DMS79 treated with DMSO at 0.1 percent for 48 hours (cell line): Measurements from ENCODE around the gene LONP2.
"Not testable (repeated sequence)": the region's sequence is repeated elsewhere in the genome, so short reads cannot be mapped to it uniquely, and the experiment has no call there.

Experiments used
- DNase-seq: peaks from one replicate; lab custom pipeline; 2025; lab: John Stamatoyannopoulos, UW

Gene LONP2

DNA sequence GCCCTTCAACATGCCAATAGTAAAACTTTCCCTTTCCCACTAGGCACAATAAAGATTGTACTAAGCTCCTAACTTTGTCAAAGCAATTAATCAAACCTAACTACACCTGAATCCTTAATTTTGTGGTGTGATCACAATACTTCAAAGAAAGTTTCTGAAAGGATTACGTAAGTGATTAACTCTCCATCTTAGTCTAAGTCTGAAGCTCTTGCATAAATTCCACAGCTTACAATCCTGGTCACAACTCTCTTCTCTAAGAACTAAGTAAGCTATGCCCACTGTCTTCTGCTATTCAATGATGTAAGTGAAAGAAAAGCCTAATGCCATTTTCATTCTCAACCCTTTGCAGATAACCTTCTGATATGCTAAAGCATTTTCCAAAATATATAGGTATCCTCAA is 125.7 kb downstream of the LONP2 start:
- DNase-seq: no peak

DNA sequence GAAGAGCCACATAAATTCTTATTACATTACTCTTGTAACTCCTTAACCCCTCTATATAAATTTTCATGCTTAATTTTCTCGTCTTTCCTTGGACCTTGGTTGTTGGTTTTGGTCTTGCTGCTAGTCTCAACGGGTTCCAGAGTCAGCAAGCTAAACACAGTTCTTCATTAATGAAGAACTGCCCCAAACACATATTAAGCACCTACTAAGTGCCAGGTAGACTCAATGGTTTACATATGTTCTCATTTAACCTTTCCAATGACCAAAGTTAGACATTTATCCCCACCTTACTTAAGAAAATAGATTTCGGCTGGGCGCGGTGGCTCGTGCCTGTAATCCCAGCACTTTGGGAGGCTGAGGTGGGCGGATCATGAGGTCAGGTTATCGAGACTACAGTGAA is 126.1 kb downstream of the LONP2 start:
- DNase-seq: no peak

DNA sequence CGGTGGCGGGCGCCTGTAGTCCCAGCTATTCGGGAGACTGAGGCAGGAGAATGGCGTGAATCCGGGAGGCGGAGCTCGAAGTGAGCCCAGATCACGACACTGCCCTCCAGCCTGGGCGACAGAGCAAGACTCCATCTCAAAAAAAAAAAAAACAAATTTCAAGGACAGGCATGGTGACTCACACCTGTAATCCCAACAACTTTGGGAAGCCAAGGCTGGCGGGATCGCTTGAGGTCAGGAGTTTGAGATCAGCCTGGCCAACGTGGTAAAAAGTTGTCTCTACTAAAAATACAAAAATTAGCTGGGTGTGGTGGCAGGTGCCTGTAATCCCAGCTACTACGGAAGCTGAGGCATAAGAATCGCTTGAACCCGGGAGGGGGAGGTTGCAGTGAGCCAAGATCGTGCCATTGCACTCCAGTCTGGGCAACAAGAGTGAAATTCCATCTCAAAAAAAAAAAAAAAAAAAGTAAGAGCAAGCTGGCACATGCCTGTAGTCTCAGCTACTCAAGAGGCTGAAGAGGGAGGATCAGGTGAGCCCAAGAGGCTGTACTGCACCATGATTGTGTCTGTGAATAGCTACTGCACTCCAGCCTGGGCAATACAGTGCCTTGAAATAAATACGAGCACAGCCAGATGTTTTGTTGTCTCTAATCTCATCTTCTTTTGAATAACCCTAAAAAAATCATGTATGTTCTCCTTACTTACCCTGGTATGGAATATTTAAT is 126.7 kb downstream of the LONP2 start:
- peak; percentile 4 for DNase-seq

DNA sequence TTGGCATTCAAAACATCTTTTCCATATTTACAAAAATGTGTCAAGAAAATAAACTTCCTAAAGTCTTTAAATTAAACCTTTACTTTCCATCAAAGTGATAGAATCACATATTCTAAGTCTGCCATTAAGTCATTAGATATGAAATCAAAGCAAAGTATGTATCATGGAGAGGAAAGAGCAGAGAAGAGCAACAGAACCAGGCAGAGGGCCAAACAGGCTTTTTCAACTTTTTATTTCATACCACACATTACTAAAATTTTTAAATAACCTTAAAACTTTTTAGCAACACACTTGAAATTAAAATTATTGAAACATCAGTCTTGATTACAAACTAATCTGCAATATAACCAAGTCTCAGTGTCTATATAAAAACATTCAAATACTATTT is 127.3 kb downstream of the LONP2 start:
- no peak for DNase-seq

DNA sequence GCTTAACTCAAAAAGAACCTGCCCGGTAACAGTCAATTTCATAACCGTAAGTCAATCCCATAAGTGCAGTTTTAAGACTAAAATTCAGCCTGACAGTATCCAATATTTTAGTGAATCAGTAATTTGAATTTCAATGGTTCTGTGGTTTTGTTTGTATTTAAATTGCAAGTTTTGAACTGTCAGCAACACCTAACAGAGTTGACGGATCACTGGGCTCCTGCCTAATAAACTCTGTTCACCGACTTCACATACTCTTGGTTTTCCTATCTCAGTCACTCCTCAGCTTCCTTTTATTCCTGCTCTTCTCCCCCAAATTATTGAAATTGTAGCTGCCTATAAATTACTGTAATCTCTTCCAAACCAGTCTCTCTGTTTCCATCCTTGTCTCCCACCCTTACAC is 128.6 kb downstream of the LONP2 start:
- DNase-seq: no peak

DNA sequence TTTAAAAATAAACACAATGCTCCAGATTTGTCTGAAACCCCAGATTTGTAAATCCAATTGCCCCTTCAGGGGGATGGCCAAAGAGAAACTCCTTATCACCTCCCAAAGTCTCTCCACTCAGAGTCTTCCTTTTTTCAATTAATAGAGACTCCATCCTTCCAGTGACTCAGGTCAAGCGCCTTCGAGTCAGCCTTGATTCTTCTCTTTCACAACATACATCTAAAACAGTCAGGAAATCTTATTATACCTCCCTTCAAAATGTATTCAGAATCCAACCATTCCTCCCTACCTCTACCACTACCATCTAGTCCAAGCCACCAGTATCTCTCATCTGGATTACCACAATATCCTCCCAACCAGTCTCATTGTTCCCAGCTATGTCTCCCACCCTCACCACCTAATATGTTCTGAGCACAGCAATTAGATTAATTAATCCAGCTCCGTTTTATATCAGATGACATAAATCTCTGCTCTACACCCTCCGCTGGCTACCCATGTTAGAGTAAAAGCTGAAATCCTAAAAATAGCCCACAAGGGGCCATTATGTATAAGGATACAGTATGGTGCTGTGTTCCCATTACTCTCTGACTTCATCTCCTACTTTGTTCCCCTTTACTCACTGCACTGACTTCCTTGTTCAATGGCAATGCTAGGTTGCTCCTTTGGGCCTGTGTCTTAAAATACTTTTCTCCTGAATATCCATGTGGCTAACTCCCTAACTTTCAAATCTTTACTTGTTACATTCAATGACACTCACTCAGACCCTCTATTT is 129.3 kb downstream of the LONP2 start:
- DNase-seq: no peak

DNA sequence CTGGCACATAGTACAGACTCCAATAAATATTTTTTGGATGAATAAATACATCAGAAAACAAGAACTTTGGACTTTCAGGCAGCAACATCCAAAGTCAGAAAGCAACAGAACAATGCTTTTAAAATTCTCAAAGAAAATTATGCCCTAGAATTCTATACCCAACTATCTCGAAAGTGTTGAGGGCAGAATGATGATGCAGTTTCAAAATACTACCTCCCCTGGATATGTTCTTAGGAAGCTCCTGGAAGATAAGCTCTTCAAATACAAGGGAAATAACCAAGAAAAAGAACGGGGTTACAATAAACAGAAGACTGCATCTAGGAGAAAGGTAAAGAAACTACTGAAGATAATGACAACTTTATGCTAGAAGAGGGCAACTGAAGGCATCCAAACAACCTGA is 130.2 kb downstream of the LONP2 start:
- no peak for DNase-seq

DNA sequence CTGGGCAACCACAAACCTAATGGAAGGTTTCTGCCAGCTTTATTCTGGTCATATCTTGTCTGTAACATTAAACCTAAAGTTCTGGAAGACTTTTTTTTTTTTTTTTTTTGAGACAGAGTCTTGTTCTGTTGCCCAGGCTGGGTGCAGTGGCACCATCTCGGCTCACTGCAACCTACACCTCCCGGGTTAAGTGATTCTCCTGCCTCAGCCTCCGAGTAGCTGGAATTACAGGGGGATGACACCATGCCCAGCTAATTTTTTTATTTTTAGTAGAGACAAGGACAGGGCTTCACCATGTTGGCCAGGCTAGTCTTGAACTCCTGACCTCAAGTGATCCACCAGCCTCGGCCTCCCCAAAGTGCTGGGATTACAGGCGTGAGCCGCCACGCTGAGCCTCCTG is 133.2 kb downstream of the LONP2 start:
- not testable (repeated sequence) for DNase-seq

DNA sequence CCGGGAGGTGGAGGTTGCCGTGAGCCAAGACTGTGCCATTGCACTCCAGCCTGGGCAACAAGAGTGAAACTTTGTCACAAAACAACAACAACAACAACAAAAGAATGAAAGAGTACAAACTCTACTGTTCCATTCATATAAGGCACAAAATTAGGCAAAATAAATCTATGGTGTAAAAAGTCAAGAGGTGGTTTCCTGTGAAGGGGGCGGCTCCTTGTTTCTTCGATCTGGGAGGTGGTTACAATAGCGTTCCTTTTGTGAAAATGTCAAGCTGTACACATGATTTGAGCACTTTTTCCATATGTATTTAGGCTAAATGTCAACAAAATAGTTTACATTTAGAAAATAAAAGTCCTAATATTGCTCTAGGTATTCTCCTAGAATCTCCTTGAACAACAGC is 134.2 kb downstream of the LONP2 start:
- DNase-seq: no peak

DNA sequence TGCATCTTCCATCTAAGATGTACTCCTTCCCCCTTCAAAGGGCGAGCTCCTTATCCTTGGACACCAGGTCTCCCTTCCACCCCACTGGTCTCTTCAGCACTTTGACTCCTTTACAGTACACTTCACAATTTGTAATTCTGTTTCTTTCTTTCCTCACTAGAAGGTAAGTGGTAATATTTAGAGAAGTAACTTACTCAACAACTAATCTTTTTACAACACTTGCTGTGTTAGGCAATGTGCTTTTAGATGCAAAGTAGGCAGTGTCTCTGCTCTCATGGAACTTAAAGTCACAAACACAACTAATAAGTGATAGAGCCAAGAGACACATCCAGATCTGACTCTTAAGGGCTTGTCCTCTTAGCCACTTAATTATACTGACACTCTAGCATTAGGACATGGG is 134.7 kb downstream of the LONP2 start:
- DNase-seq: no peak

DNA sequence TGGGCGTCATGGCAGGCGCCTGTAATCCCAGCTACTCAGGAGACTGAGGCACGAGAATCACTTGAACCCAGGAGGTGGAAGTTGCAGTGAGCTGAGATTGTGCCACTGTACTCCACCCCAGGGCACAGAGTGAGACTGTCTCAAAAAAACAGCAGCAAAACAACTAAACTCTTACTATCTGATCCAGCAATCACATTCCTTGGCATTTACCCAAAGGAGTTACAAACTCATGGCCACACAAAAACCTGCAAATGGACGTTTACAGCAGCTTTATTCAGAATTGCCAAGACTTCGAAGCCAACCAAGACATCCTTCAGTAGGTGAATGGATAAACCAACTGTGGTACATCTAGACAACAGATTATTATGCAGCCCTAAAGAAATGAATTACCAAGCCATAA is 137.1 kb downstream of the LONP2 start:
- no peak for DNase-seq

DNA sequence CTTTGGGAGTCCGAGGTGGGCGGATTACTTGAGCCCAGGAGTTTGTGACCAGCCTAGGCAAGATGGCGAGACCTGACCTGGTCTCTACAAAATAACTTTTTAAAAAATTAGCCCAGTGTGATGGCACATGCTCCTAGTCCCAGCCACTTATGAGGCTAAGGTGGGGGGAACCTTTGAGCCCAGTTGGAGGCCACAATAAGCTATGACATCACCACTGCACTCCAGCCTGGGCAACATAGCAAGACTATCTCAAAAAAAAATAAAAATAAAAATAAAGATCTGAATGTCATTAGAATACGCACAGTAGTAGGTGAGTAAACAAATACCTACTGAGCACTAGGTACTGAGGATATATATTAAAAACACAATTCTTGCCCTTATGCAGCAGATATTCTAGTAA is 138.0 kb downstream of the LONP2 start:
- DNase-seq: no peak

DNA sequence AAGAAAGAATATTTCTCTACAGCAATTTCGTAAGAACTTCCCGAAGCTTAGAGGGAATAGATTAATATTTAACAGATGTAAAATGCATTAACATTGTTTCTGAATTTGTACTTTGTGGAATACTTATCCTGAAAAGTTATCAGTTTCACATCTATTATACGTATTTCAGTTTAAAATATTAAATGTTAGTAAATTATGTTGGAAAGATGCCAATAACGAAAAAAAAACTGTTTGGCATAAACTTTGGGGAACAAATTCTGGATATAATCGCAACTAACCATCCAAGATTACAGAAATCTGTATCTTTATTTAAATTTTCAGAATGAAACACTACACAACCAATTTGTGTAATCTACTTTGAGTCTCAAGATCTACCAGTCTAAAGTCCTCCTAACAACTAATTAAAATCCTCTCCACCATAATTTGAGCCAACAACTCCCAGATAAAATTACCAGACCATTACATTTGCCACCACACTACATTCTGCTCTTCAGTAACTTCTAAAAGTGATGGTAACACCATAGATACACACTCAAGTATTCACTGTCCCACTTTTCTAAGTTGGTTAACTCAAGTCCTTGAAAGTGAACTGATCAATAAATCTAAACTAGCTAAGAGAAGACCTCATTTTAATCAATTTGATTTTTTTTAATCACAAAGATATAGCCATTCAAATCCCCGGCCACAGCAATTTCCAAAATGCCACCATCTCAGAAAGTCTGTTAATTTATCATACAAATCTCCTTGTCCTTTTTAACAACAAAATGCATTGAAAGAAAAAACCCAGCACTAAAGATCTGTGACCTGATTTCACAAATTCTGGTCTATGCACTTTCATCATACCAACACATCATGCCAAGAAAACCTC is 139.1 kb downstream of the LONP2 start:
- DNase-seq: no peak

DNA sequence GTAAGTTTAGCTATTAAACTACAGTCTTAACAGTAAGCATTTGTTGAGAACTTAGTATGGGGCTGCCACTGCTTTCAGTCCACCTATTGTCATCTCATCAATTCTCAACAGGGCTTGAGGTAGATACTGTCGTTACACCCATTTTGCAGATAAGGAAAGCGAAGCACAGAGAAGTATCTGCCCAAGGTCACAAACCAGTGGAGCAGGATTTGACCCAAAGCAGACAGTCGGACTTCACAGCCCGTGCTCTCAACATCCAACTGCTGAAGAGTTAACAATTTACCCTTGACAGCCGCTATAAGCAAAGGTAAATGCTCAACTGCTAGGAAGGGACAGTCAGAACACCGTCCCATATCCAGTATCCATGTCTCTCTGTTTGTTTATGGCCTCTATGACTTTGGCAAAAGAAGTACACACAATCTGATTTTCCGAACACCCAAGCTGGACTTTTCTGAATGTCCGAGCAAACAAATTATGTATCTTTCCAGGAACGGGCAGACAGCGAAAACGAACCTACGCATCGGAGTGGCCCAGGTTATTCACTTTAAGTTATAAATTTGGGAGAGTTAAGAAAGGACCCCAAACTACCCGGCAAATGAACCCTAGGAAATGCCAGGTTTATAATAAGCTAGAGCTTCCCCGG is 139.9 kb downstream of the LONP2 start:
- DNase-seq: no peak

DNA sequence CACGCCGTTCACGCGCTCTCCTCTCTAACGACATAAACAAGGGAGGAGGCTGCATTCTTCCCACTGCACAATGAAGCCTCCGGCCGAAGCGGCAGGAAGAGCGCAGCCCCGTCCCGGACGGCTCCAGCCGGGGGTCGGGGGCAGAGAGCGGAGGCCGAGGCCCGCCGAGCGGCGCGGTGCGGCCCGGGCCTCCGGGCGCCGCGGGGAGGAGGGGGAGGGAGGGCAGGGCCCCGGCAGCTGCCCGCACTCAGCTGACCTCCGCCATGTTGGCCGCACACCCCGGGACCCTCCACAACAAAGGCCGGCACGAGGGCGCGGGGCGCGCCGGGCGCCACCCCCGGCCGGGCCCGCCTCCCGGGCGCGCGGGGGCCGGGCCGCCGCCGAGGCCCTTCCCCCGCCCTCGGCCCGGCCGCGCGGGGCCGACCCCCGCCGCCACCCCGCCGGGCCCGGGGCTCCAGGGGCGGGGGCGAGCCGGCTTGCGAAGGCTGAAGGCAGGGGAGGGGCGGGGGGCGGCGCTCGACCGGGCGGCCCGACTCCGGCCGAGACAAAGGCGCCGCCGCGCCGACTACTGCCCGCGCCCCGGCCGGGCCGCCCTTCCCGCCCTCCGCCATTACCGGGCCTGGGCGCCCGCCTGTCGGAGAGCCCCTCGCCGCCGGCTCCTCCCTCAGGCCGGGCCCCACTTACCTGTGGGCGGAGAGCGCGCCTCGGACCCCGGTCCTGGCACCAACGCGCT is 140.6 kb downstream of the LONP2 start:
- DNase-seq: no peak

DNA sequence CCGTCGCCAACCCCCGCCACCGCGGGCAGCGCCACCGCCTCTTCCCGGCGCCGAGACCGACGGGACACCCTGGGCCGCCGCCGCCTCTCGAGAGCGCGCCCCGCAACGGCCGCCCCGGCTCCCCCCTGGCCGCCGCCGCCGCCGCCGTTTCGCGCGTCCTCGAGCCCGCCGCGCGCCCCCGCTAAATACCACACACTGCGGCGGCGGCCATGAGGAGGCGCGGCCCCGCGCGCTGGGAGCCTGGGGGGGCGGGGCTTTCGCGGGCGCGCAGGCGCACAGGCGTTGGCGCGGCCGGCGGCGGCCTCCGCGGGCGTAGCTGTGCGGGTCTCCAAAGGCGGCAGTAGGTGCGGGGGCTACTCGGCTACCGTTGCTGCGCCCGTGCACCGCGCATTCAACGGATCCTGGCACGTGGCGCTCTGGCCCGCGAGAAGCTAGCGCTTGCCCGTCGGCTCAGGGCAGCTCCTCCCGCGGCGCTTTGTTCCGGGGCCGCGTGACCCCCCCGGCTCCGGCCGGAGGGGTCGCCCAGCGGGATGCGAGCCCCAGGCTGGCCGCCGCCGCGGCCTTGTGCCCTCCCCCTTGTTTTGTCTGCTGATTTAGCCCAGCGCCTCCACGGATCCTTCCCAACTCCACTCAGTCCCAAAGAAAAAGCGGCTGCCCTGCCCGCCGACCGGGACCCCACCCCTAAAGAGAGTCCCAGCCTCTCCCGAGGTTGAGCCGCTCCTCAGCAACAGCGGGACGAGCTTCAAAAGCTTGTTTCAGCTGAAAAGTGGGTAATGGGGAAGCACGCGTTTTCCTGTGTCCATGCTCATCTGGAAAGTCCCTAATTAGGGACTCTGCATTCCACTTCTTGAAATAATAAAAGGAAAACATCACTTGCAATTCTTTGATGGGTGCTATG is 141.4 kb downstream of the LONP2 start, which contains the start of gene SIAH1:
SIAH1 (minus strand) TSS at position 161 of the 898 bp plus-strand sequence. CDS start 22,985 bp downstream, outside the sequence.
- DNase-seq: peak; percentile 24

DNA sequence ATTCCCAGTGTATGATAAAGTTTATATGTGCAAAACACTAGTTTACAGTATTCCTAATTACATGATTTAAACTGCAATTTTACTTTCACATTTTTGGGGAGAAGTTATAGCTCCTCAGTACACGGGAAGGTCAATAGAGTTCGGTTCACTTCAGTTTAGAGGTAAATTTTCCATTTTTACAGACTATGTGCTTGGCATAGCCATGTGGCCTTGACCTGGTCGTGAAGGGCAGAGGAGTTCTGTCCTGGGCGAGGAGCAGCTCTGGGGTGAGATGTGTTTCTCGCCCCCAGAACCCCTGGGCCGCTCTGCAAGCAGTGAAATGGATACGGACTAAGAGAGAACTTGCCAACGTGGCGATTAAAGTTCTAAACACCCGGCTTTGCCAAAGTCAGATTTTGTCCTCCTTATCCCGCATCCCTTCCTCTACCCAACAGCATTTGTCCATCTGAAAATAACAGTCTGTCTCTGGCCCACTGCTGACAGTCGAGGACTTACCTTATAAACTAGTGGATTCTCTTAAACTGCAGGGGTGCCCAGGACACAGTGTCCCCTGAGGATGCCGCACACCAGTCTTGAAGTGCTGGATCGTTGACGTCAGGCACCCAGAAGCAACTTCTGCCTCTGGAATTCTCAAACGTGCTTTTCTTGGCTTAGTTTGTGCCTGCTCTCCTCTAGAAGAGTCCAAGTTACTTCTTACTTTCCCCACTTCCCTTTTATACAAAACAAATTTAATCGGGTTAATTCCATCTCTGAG is 142.6 kb downstream of the LONP2 start:
- no peak for DNase-seq

DNA sequence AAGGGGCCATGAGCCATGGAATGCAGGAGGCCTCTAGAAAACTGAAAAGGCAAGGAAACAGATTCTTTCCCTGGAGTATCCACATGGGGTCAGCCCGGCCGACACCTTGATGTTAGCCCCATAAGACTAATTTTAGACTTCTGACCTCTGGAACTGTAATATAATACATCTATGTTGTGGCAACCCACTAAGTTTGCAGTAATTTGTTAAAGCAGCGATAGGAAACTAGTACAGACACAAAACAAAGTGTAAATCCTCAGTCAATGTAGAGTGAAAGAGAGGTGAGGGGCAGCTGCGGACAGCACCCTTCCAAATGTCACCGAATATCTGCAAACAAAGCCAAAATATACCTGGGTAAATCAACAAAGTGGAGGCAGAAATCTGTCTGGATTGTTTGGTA is 148.3 kb downstream of the LONP2 start:
- no peak for DNase-seq

DNA sequence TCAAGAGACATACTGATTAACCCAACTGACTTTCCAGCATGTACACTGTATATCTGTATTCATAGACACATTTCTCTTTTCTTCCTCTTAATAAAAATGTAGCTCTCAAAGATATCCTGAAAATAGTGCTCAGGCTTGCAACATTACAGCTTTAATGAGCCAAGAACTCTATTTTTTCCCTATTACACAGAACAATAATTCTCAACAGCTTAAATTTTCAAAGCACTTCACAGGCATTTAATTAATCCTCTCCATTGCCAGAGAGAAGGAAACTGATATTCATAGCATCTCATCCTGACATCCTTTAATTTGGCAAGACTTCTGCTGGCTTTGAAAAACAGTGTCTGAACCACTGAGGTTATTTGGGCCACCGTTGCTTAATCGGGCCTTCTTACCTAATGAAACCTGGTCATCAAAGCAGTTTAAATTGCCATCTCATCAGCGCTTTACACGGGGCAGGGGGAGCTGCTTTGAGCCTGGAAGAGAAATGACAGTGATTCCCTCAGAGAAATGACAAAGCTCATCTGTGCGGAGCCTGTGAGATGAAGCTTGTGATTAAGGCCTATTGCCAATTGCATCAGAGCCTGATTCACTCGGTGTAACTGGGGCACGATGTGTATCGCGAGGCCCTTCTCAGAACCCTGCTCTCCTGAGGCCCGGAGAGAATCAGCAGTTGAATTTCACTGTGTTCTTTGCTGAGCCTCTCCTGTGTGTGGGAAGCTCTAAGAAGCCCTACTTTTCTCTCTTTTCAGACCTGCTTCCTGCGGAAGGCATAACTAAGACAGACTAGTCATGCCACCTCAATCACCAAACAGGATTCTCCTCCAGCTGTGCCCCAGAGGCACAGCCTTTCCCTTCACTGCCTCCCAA is 149.6 kb downstream of the LONP2 start:
- no peak for DNase-seq
